MCF 10A (cell line): Measurements from ENCODE around the gene STAC3. TPM values are rescaled to one million over a fixed set of nuclear protein-coding genes. Genes with fewer than 3 reads are reported as not detected.
A peak's percentile ranks its signal among the peaks of the same experiment; 100 is the strongest.

ENCODE experiments used
- BruUV-seq: library from RNA; stranded (reverse); fragments of 400-500 nt; replicated peaks from 2 replicates; lab custom pipeline; 2021; lab: Mats Ljungman, UMichigan
- CTCF ChIA-PET: fragments of 300-600 bp; sonication (Branson Sonifier 250); formaldehyde crosslinking; extraction: SDS; loops from one replicate; lab custom pipeline; 2021; ENCODE audit warnings: antibody characterized with exemption, inconsistent platforms; lab: Yijun Ruan, JAX
- POLR2A ChIA-PET: fragments of 300-600, 350-650 bp; sonication (Branson Sonifier 250); formaldehyde crosslinking; extraction: SDS; loops from one replicate; lab custom pipeline; 2020; ENCODE audit warnings: antibody characterized with exemption, inconsistent platforms; lab: Yijun Ruan, JAX
- DNase-seq: peaks from one replicate; pipeline ENCODE4 v3.0.0-alpha.2; 2018; ENCODE audit not compliant: unreplicated experiment
- H3K27ac Mint-ChIP-seq: one replicate; pipeline ENCODE4 v1.8.0; 2022; ENCODE audit warnings: mild to moderate bottlenecking, low read depth, mixed read lengths; ENCODE audit not compliant: unreplicated experiment
- H3K27me3 Mint-ChIP-seq: one replicate; pipeline ENCODE4 v1.8.0; 2022; ENCODE audit warnings: mixed read lengths; ENCODE audit not compliant: insufficient read depth, unreplicated experiment
- H3K36me3 Mint-ChIP-seq: one replicate; pipeline ENCODE4 v1.8.0; 2022; ENCODE audit warnings: mild to moderate bottlenecking, moderate library complexity, mixed read lengths; ENCODE audit not compliant: insufficient read depth, unreplicated experiment
- H3K4me1 Mint-ChIP-seq: one replicate; pipeline ENCODE4 v1.8.0; 2022; ENCODE audit warnings: mixed read lengths; ENCODE audit not compliant: insufficient read depth, unreplicated experiment
- H3K4me3 Mint-ChIP-seq: one replicate; pipeline ENCODE4 v1.8.0; 2022; ENCODE audit warnings: mild to moderate bottlenecking, moderate library complexity, mixed read lengths; ENCODE audit not compliant: unreplicated experiment
- H3K9me3 Mint-ChIP-seq: one replicate; pipeline ENCODE4 v1.8.0; 2022; ENCODE audit warnings: mixed read lengths; ENCODE audit not compliant: unreplicated experiment
- CTCF ChIP-seq: fragments of 200-600 bp; IDR thresholded peaks from one replicate; pipeline ENCODE4 v1.8.0; 2022; ENCODE audit warnings: antibody characterized with exemption, mild to moderate bottlenecking; ENCODE audit not compliant: unreplicated experiment
- intact Hi-C: fragments of 100-400 bp; cut with micrococcal nuclease; formaldehyde crosslinking; loops from 2 replicates; pipeline ENCODE4 v1.14.1; 2022
- total RNA-seq: library from RNA; stranded (reverse); gene quantifications from 2 replicates; pipeline ENCODE4 v1.2.3, GENCODE V29; 2022

The STAC3 gene
- total RNA-seq, 1 experiment from 2014 or later: 2.8 TPM

- no TSS peak for BruUV-seq
- Mint-ChIP-seq H3K27me3 (peaks cover 54% of the 10 kb centered on the region), H3K36me3 (no peaks in the 10 kb centered on the region), H3K4me3 (peak overlapping the region; percentile 52), H3K4me1 (peaks cover 34% of the 10 kb centered on the region), H3K9me3 (no peaks in the 10 kb centered on the region), H3K27ac (no peak overlapping the region)
- intact Hi-C loops: no loop called here
- DNase-seq: no peak
- ChIA-PET POLR2A (no interaction called here), CTCF (interaction anchor here (0.6 to 9.4 kb wide), 6 partner anchors 11 to 272 kb away, joined by 3 to 188 read pairs (median 34); partner anchors contain the start of gene SHMT2)
- no peak for TF ChIP-seq CTCF
Observed at GRCh38 chr12:57215668-57216013, 35.3 kb downstream of the STAC3 start.

GRCh38 chr12:57215065-57215464, 35.9 kb downstream of the STAC3 start:
- Mint-ChIP-seq H3K27ac (no peak overlapping the region), H3K4me3 (no peak overlapping the region), H3K27me3 (peaks cover 48% of the 10 kb centered on the region), H3K4me1 (peaks cover 34% of the 10 kb centered on the region), H3K36me3 (no peaks in the 10 kb centered on the region), H3K9me3 (no peaks in the 10 kb centered on the region)
- no peak for DNase-seq
- ChIA-PET POLR2A (interaction anchor here (2.1 to 2.4 kb wide), 3 partner anchors 24 to 91 kb away, joined by 5 to 12 read pairs (median 9); no protein-coding TSS in a partner anchor), CTCF (interaction anchor here (1.3 to 9.4 kb wide), 10 partner anchors 8 to 241 kb away, joined by 6 to 188 read pairs (median 16); partner anchors contain the start of gene SHMT2)
- TF ChIP-seq CTCF: no peak
- intact Hi-C loops: no loop called here
- no TSS peak for BruUV-seq

- Mint-ChIP-seq H3K4me1 (peaks cover 29% of the 10 kb centered on the region), H3K9me3 (no peaks in the 10 kb centered on the region), H3K27me3 (peaks cover 42% of the 10 kb centered on the region), H3K27ac (no peak overlapping the region), H3K4me3 (no peak overlapping the region), H3K36me3 (no peaks in the 10 kb centered on the region)
- peak; percentile 61 for TF ChIP-seq CTCF
- peak; percentile 66 for DNase-seq
- intact Hi-C loops: no loop called here
- CTCF ChIA-PET: interaction anchor here (0.6 to 9.4 kb wide), 35 partner anchors 9 to 248 kb away, joined by 3 to 188 read pairs (median 4); partner anchors contain the start of gene SHMT2
- BruUV-seq: no TSS peak
- POLR2A ChIA-PET: interaction anchor here (0.7 to 2.4 kb wide), 7 partner anchors 16 to 283 kb away, joined by 3 to 12 read pairs (median 5); partner anchors contain the start of gene SHMT2
Observed at GRCh38 chr12:57214398-57214781, 36.6 kb downstream of the STAC3 start.

GRCh38 chr12:57213763-57214397, 37.1 kb downstream of the STAC3 start:
- ChIA-PET CTCF (interaction anchor here (0.5 to 9.4 kb wide), 41 partner anchors 9 to 507 kb away, joined by 3 to 188 read pairs (median 4); partner anchors contain the start of gene SHMT2), POLR2A (interaction anchor here (0.7 to 2.4 kb wide), 8 partner anchors 16 to 283 kb away, joined by 3 to 12 read pairs (median 4); partner anchors contain the start of gene SHMT2)
- intact Hi-C loops: loop anchor here (1.0 to 2.0 kb wide), 3 partner anchors 25 to 239 kb away; no protein-coding TSS in a partner anchor
- Mint-ChIP-seq H3K36me3 (no peaks in the 10 kb centered on the region), H3K4me1 (peaks cover 27% of the 10 kb centered on the region), H3K27me3 (peaks cover 37% of the 10 kb centered on the region), H3K9me3 (no peaks in the 10 kb centered on the region), H3K27ac (no peak overlapping the region), H3K4me3 (no peak overlapping the region)
- BruUV-seq: no TSS peak
- no peak for DNase-seq
- no peak for TF ChIP-seq CTCF
